CD14-positive monocyte (primary cell): Measurements from ENCODE around the gene DESI2. TPM values are rescaled to one million over a fixed set of nuclear protein-coding genes. Genes with fewer than 3 reads are reported as not detected.
A peak's percentile ranks its signal among the peaks of the same experiment; 100 is the strongest.

Source experiments
- DNase-seq, 3 donors: peaks; one replicate each; pipeline ENCODE4 v3.0.0-alpha.2; 2011 to 2022
- H2AFZ ChIP-seq: 2 replicates; pipeline ENCODE4 v1.6.0; 2012; ENCODE audit warnings: mild to moderate bottlenecking, low read depth, low read length, inconsistent platforms; ENCODE audit not compliant: insufficient read depth, poor library complexity, severe bottlenecking
- H3K27ac ChIP-seq, 2 donors: 1 replicate in 1 of 2; 2 replicates in 1 of 2; pipeline ENCODE4 v1.5.1; 2012 to 2013; ENCODE audit warnings: low read length in 2 of 2, control low read depth in 1 of 2, inconsistent platforms in 1 of 2, low read depth in 1 of 2, mild to moderate bottlenecking in 1 of 2
- H3K27me3 ChIP-seq, 2 donors: one replicate each; pipeline versions ENCODE4 v1.6.0 to v1.6.1; 2011 to 2013; ENCODE audit warnings: low read length in 2 of 2; ENCODE audit not compliant: control insufficient read depth in 2 of 2, insufficient read depth in 2 of 2
- H3K36me3 ChIP-seq, 2 donors: replicated peaks in 1 of 2; 1 replicate in 1 of 2; 2 replicates in 1 of 2; pipeline versions ENCODE4 v1.5.1 to v1.6.1; 2012 to 2013; ENCODE audit warnings: low read length in 2 of 2, control low read depth in 1 of 2, inconsistent platforms in 1 of 2, mild to moderate bottlenecking in 1 of 2; ENCODE audit not compliant: insufficient read depth in 2 of 2, control insufficient read depth in 1 of 2
- H3K4me1 ChIP-seq, 2 donors: 1 replicate in 1 of 2; 2 replicates in 1 of 2; pipeline versions ENCODE4 v1.5.1 to v1.6.1; 2012 to 2013; ENCODE audit warnings: low read length in 2 of 2, control low read depth in 1 of 2, inconsistent platforms in 1 of 2, mild to moderate bottlenecking in 1 of 2, moderate library complexity in 1 of 2; ENCODE audit not compliant: insufficient read depth in 2 of 2, control insufficient read depth in 1 of 2
- H3K4me2 ChIP-seq: replicated peaks from 2 replicates; pipeline ENCODE3; 2012; ENCODE audit warnings: low read length, moderate library complexity, mild to moderate bottlenecking; ENCODE audit not compliant: poor library complexity, severe bottlenecking; ENCODE audit errors: extremely low read depth
- H3K4me3 ChIP-seq, 3 experiments: fragments of 200-600 bp in 1 of 3; sonication (generic) in 1 of 3; replicated peaks in 1 of 3; 1 replicate in 2 of 3; 2 replicates in 1 of 3; pipeline ENCODE4 v1.5.1; 2011 to 2013; ENCODE audit warnings: low read length in 3 of 3, mild to moderate bottlenecking in 3 of 3, control low read depth in 2 of 3, low read depth in 2 of 3, inconsistent platforms in 1 of 3, moderate library complexity in 1 of 3
- H3K79me2 ChIP-seq: 2 replicates; pipeline ENCODE4 v1.6.0; 2012; ENCODE audit warnings: mild to moderate bottlenecking, control low read depth, inconsistent platforms, low read length, moderate library complexity; ENCODE audit not compliant: insufficient read depth
- H3K9ac ChIP-seq: 2 replicates; pipeline ENCODE4 v1.6.0; 2017; ENCODE audit warnings: low read length, mild to moderate bottlenecking; ENCODE audit not compliant: insufficient read depth, poor library complexity, severe bottlenecking
- H3K9me3 ChIP-seq, 2 donors: replicated peaks in 1 of 2; 1 replicate in 1 of 2; 2 replicates in 1 of 2; pipeline versions ENCODE4 v1.5.1 to v1.6.1; 2012 to 2013; ENCODE audit warnings: low read length in 2 of 2, control low read depth in 1 of 2; ENCODE audit not compliant: control insufficient read depth in 1 of 2, insufficient read depth in 1 of 2
- H4K20me1 ChIP-seq: 2 replicates; pipeline ENCODE4 v1.6.0; 2012; ENCODE audit warnings: mild to moderate bottlenecking, low read length, control low read depth, moderate library complexity; ENCODE audit not compliant: insufficient read depth
- H3K27ac Mint-ChIP-seq, 7 donors: one replicate each; pipeline ENCODE4 v1.8.0; 2020; ENCODE audit warnings: mild to moderate bottlenecking in 7 of 7, mixed read lengths in 7 of 7, moderate library complexity in 6 of 7, inconsistent platforms in 2 of 7
- H3K27me3 Mint-ChIP-seq, 3 donors: one replicate each; pipeline ENCODE4 v1.8.0; 2021 to 2022; ENCODE audit warnings: low read depth in 3 of 3, mild to moderate bottlenecking in 3 of 3, mixed read lengths in 3 of 3, moderate library complexity in 3 of 3, inconsistent platforms in 1 of 3
- H3K36me3 Mint-ChIP-seq, 2 donors: one replicate each; pipeline ENCODE4 v1.8.0; 2020; ENCODE audit warnings: mixed read lengths in 2 of 2, inconsistent platforms in 1 of 2, mild to moderate bottlenecking in 1 of 2
- H3K4me1 Mint-ChIP-seq: one replicate; pipeline ENCODE4 v1.8.0; 2020; ENCODE audit warnings: mild to moderate bottlenecking, mixed read lengths
- H3K4me3 Mint-ChIP-seq, 2 donors: one replicate each; pipeline ENCODE4 v1.8.0; 2020; ENCODE audit warnings: mild to moderate bottlenecking in 2 of 2, mixed read lengths in 2 of 2, moderate library complexity in 1 of 2
- H3K9me3 Mint-ChIP-seq, 7 donors: one replicate each; pipeline ENCODE4 v1.8.0; 2020 to 2022; ENCODE audit warnings: mixed read lengths in 7 of 7, mild to moderate bottlenecking in 6 of 7, moderate library complexity in 6 of 7, inconsistent platforms in 2 of 7
- CTCF ChIP-seq: fragments of 200-600 bp; IDR thresholded peaks from one replicate; pipeline ENCODE4 v1.8.0; 2022; ENCODE audit warnings: antibody characterized with exemption, mild to moderate bottlenecking
- WGBS: methylation state at CpG from one replicate; pipeline ENCODE4 v1.1.5; 2013; ENCODE audit warnings: missing lambda C conversion rate; ENCODE audit not compliant: insufficient coverage; 5-methylcytosine and 5-hydroxymethylcytosine counted together
- intact Hi-C, 2 donors: fragments of 100-400 bp; cut with micrococcal nuclease; formaldehyde crosslinking; loops; one replicate each; pipeline versions ENCODE4 v1.15.0 to v1.15.1; 2023
- polyA plus RNA-seq, 3 donors: library from polyadenylated mRNA; depleted of rRNA in 1 of 3; unstranded in 2 of 3; stranded (reverse) in 1 of 3; fragments of 300-500 nt in 2 of 3; fragments of >200 nt in 1 of 3; fragmentation: Illumina TruSeq in 2 of 3; gene quantifications; 1 replicate in 2 of 3; 2 replicates in 1 of 3; pipeline ENCODE4 v1.2.3, GENCODE V29; 2012 to 2021

The DESI2 gene
- polyA plus RNA-seq, 3 donors: 10.5 to 12.0 (median 11.2) TPM

- H3K27ac Mint-ChIP-seq: peak overlapping the region in 1 of 7 donors; percentile 66
- Histone ChIP-seq H3K9me3 (peaks cover 2 to 5% of the 10 kb centered on the region in 2 donors), H3K79me2 (no peaks in the 10 kb centered on the region), H3K27me3 (peaks cover 11 to 34% of the 10 kb centered on the region in 2 donors), H3K4me1 (peaks cover 13 to 16% of the 10 kb centered on the region in 2 donors), H2AFZ (peak overlapping the region; percentile 74), H4K20me1 (no peaks in the 10 kb centered on the region), H3K4me3 (peak overlapping the region; percentile 41 to 82 (median 52)), H3K9ac (peak overlapping the region; percentile 36), H3K36me3 (no peaks in the 10 kb centered on the region), H3K4me2 (peak overlapping the region; percentile 87), H3K27ac (no peak overlapping the region)
- no peak for DNase-seq
- H3K9me3 Mint-ChIP-seq: peaks cover 0 to 17% (median 6%) of the 10 kb centered on the region in 7 donors
- H3K4me1 Mint-ChIP-seq: peaks cover 15% of the 10 kb centered on the region
- WGBS: under 1% methylated on average over 90 of the region's 94 CpGs
- no peak for TF ChIP-seq CTCF
- peaks cover 0 to 7% of the 10 kb centered on the region in 2 donors for H3K36me3 Mint-ChIP-seq
- H3K27me3 Mint-ChIP-seq: peaks cover 37 to 47% (median 43%) of the 10 kb centered on the region in 3 donors
- H3K4me3 Mint-ChIP-seq: peak overlapping the region; percentile 85 to 94
- intact Hi-C loops: no loop called here
Observed at GRCh38 chr1:244730153-244730933, 77.4 kb downstream of the DESI2 start.

DNA sequence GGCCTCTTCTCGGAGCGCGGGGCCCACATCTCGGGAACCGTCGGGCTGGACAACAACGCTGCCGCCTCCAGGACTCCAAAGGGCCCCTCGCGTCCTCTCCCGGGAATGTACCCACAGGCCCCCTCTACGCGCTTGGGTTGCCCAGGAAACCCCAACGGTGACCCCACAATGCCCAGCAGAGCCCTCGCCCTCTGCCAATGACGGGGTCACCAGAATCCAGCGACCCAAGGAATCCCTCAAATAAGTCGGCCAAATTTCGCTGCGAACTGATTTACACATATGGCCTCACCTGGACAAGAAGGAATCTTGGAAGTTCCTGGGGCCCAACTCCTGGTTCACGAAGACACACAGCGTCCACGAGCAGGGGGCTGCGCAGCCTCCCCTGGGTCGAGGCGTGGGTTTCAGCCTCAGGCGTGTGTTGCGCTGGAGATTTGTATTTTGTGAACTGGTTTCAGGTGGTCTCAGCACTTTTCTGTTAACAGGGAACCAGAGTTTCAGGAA, 78.1 kb downstream of the DESI2 start:
- no peak overlapping the region for H3K27ac Mint-ChIP-seq
- peak overlapping the region in 1 of 3 experiments; percentile 82 for H3K4me3 ChIP-seq
- H3K27ac ChIP-seq: no peak overlapping the region
- intact Hi-C loops: no loop called here
- peaks cover 37 to 47% (median 44%) of the 10 kb centered on the region in 3 donors for H3K27me3 Mint-ChIP-seq
- peaks cover under 1 to 22% (median 11%) of the 10 kb centered on the region in 7 donors for H3K9me3 Mint-ChIP-seq
- peaks cover 0 to 7% of the 10 kb centered on the region in 2 donors for H3K36me3 Mint-ChIP-seq
- peaks cover 11 to 34% of the 10 kb centered on the region in 2 donors for H3K27me3 ChIP-seq
- DNase-seq: no peak
- H3K9me3 ChIP-seq: peaks cover 4 to 8% of the 10 kb centered on the region in 2 donors
- peak overlapping the region; percentile 71 to 89 for H3K4me3 Mint-ChIP-seq
- no peaks in the 10 kb centered on the region for H4K20me1 ChIP-seq
- H3K4me1 ChIP-seq: peaks cover 13 to 16% of the 10 kb centered on the region in 2 donors
- H3K36me3 ChIP-seq: no peaks in the 10 kb centered on the region
- H3K4me1 Mint-ChIP-seq: peaks cover 15% of the 10 kb centered on the region
- peak overlapping the region; percentile 87 for H3K4me2 ChIP-seq
- no peak overlapping the region for H3K9ac ChIP-seq
- no peak for TF ChIP-seq CTCF
- 59% methylated on average over 28 of the region's 28 CpGs for WGBS
- peak overlapping the region; percentile 74 for H2AFZ ChIP-seq
- H3K79me2 ChIP-seq: no peaks in the 10 kb centered on the region
